Left hindlimb (tissue), 1 donor: ENCODE measurements around the gene AFAP1L2.

Experiments used
- DNase-seq: peaks from one replicate; pipeline ENCODE4 v3.0.0-alpha.2; 2018

AFAP1L2 gene

DNA sequence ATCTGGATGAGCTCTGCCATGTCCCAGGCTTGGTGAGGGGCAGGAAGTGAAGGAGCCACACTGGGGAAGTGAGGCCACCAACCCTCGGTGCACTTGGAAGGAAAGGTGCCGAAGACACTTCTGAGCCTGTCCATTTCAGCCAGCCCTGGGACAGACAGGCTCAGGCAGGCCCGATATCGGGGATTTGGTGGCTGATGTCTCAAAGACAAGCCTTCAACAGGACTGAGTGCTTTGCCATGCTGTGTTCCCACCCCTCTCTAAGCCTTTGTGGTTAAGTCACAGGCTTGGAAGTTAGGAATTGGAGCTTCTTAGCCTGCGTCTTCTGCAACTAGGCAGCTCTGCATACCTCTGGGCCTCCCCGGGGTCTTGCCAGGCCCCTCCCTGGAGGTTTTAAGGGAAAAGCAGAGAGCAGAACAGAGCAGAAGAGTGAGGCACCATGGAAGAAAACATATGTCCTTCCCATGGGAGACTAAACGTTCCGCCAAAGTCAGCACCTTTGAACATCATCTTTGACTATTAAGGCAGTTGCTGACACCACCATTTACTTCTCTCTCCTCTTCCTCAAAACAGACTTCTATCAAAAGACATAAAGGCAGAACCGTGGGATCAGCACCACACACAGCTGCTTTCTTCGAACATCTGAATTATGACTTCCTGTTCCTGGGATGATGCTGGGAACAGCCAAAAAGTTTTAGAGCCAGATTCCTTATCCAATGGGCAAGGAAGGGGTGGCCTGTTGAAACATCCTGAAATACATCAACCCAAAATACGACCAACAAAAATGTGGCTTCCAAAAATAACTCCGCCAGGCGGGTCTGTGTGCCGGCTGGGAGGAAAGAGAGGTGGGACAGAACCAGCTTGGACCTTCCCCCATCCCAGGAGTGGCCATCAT is 71.8 kb downstream of the AFAP1L2 start:
- no peak for DNase-seq

DNA sequence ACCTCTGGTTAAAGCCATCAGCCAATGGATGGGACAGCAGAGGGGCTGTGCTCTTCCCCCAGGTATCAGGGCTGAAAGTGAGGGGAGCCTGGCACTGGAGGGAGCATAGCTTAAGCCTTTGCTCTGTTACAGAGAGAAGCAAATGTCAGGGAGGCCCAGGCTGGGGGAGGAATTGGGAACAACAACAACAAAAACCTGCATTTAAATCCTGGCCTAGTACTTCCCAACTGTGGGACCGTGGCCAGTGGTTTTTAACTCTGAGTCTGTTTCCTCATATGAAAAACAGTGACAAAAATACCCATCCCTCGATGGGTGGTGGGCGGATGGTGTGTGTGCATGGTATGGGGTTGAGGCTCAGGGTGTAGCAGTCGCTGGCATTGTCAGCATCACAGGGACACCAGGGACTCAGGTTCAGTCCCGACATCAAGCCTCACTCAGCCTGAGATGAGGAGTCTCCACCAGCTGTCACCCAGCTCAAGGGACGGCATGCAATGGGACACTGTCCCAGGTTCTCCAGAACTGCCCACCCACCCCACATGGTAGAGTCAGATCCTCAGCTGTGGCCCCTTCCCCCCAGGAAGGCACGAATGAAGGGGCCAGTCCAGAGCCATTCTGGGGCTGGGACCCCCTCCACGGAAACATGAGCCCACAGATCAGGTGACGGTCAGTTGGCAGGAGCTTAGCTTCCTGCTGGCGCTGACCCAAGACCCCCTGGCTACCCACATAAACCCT is 74.5 kb downstream of the AFAP1L2 start:
- DNase-seq = peak; percentile 64

DNA sequence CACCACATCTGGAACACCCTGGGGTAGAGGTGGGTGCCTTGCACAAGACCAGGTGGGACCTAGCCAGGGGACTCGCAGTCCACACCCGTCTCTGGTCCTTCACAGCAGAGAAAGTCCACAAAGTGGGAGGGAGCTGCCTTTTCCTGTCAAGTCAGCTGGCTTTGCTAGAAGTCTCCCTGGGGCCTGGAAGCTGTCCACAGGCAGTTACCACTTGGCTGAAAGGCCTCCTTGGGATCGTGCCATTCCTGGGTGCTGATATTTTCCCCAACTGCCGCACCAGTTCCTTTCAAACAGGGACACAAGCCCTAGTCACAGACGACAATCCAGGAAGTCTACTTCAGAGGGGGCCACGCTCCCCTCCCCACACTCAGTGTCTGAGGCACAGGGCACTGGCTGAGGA is 75.4 kb downstream of the AFAP1L2 start:
- DNase-seq = no peak

DNA sequence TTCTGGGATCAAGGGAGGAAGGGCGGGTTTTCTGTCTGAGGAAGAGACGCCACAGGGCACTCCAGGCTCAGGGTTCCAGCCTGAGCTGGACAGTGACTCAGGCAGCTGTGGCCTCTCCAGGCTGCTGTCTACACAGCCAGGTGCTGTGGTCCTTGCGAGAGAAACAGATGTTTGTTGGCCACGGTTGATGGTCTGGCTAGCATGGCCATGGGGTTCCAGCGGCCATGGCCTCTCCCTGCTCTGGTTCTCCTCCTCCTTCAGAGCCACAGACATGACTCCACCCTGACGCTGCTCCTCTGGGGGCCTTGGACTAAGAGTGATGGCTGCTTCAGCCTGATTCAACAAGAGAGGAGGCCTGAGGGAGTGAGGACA is 75.9 kb downstream of the AFAP1L2 start:
- no peak for DNase-seq

- DNase-seq = no peak
These were observed 76.5 kb downstream of the AFAP1L2 start for GRCh38 chr10:114327537-114328440.

DNA sequence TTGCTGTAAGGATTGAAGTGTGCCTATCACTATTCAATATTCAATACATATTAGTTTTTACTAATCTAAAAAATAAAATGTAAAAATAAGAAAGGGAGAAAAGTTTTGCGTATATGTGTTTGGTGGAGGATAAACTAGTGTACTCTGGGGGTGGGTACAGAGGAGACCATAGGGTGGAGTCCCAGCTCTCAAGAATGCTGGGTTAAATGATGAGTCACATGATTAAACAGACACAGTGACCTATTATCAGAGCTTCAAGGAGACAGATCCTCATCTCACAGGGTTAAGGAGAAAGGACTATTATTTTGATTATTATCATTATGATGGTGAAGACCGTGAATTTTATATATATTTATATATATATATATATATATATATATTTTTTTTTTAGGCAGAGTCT is 77.5 kb downstream of the AFAP1L2 start:
- DNase-seq = no peak

DNA sequence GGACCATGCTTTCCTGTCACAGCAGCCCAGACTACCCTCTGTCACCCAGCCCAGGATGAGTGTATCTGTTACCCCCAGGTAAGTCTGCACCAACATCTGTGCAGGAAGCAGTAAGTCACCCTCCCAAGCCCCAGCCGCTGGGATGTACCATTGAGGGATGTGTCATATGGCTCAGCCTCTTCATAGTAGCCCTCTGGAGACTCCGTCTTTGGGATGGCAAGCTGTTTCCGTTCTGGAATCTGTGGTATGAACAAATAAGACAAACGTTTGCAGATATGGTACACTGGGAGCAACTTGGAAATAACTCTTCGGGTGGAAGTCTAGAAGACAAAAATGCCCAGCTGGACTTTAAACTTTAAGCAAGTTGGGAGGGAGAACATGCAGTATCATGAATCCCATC is 81.3 kb downstream of the AFAP1L2 start:
- no peak for DNase-seq

DNA sequence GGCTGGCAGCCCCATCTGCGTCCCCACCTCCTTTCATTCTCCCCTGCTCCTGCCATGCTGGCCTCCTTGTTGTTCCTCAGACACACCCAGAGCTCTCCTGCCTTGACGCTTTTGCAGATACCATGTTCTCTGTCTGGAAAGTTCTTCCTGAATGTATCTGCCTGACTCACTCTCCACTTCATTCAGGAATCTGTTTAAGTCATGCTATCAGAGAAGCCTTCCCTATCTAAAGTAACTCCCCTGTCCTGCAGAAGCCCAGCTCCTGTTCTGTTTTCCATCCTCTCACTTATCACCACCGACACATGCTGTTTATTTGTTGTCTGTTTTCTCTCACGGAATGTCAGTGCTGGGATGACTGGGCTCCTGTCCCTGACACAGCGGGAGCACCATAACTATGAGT is 82.0 kb downstream of the AFAP1L2 start:
- no peak for DNase-seq

DNA sequence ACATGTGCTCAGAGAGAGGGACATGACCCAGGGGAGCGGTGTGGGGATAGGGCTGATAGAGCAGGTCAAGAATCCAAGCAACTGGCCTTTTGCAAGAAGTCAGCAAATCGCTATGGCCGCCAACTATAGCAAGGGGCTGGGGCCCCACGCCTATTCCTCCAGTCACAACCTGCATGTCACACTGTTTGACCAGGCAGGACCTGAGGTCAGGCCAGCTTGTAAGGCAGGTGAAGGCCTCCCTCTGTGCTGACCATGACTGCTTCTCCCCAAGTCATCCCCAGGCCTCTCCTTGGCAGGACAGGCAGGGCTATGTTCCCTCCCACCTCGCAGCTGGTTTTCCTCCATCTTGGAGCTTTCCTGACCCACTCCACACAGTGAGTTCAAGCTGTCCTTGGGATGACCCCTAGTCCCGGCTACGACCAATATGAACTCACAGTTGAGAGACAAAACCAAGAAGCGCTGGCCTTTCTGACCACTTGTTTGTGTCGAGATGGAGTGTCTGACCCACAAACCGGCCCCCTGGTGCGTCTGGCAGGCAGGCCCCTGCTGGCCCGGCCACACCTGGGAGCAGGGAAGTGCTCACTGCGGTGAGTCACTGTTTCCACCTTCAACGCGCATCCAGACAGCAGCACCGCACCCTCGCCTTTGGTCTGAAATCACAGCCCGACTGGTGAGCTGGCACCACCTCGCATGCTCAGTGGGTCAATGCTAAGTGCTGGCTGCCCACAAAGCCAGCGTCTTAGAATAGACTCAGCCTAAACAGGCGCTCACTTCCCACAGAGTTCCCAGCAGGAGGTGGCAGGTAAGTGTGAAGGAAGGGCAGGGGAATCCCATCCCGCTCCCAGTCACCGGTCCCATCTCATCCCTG is 83.8 kb downstream of the AFAP1L2 start:
- DNase-seq = peak; percentile 56

DNA sequence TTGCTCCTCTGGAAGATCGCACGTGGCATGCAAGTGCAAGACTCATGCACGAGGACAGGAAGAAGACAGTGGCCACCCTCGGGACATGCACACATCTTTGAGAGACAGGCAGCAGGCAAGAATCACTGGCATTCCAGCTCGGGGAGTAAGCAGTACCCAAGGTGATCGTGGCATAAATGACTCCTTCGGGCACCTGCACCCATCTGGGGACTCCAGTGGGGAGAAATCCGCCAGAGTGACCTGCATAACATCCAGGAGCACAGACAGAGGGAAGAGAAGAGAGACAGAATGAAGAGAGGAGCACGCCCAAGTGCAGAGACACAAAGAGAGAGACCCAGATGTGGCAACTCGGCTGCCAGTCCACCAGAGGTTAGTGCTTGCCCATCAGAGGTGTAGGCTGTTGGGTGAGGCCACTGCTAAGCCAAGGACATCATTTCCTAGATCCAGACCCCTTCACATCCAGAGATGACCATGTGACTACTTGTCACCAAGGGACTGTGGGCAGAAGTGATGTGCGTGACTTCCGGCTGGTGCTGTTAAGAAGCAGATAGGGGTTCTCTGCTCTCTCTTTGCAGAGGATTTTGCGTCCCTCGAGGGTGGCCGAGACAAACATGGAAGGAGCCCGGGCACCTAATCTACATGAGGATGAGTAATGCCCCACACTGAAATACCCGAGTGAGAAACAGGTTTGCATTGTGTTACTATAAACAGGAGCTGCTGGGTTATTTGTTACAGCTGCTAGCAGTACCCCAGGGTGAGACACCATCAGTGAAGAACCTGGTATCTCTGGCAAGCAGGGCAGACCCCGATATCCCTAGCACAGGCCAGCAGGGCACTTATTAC is 84.7 kb downstream of the AFAP1L2 start:
- no peak for DNase-seq

- no peak for DNase-seq
These were observed 87.6 kb downstream of the AFAP1L2 start for GRCh38 chr10:114316744-114317143.

GRCh38 chr10:114315566-114316420 is 88.5 kb downstream of the AFAP1L2 start:
- DNase-seq = no peak

DNA sequence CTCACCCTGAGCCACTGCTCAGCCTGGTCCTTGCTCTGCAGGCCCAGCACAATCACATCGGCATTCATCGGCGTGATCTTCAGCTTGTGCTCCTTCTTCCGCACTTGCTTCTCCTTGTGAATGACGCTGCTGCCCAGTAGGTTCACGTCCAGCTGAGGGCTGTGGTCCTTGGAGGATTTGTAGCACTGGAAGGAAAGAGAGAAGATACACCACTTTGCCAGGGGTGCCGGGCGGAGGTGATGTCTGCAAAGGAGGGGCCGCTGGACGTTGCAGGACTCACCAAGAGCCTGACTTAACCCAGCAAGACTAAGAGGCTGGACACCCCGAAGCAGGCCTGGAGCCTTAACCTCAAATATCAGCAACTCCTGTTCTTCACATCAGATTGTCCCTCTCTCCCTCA is 90.4 kb downstream of the AFAP1L2 start:
- no peak for DNase-seq

- DNase-seq = no peak
These were observed 91.2 kb downstream of the AFAP1L2 start for GRCh38 chr10:114313139-114313538.

GRCh38 chr10:114311496-114312209 is 92.6 kb downstream of the AFAP1L2 start:
- no peak for DNase-seq

DNA sequence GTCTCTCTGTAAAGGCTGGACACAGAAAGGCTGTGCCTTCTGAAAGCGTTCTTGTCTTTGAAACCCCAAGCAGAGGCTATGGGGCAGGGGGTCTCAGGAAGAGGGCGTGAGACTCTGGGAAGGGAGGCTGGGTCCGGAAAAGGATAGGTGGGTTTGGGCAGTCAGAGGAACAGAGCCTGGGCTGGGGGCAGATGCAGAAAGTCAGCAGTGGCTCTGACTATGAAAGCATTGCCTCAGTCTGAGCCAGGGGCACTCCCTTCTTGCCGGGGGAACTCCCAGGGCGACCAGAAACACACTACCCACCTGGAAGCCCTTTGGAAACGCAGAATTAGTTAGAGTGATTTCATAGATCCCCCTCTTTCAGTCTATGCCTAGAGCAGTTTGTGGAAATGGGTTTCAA is 93.3 kb downstream of the AFAP1L2 start:
- DNase-seq = no peak

- DNase-seq = no peak
These were observed 94.0 kb downstream of the AFAP1L2 start for GRCh38 chr10:114310346-114310745.

DNA sequence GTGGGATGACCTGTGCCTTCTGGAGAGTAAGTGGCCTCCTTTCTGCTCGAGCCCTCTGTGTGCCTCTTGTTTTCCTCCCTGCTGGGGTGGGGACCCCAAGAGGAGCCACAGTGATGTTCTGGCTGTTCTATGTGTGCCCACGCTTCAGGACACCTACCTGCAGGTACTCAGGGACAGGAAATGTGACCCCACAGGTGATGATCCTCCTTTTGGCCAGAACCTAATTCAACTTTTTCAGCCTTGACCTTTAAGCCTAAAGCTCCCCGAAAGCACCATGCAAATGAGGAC is 95.0 kb downstream of the AFAP1L2 start:
- DNase-seq = no peak

DNA sequence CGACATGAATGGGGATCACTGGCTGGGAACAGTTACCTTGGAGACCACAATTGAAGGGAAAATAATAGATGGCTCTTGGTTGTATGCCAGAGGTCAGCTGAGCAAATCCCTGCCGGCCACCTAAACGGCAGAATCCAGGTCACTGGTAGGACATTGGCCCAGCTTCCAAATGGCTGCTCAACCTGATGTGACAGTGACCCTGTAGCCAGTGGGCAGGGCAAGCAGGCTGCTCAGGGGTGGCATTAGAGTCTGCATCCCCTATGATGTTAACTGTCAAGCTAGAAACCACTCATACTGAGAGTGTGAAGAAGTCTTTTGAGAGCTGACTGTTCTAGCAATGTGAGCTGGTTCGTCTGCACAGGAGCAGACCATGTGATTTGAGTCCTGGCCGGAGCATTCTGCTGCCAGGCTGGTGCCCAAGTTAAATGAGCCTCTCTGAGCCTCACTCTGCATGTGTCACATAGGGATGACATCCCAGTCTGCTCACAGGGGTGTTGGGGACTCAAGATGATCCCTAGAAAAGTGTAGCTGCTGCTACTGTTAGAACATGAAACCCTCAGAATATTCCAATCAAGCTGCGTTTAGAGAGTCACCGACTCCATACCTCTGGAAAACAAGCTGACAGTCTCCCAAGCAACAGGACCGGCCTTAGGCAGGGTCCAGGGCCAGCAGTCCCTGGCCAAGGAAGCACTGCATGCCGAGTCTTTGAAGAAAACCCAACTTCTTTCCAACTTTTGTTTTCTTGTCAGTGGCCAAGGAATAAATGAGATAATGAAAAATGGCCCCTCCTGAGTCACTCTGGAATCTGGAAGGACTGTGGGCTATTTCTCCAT is 95.6 kb downstream of the AFAP1L2 start:
- peak; percentile 10 for DNase-seq
